OCI-LY7 (cell line): Measurements from ENCODE around the gene STARD9. TPM values are rescaled to one million over a fixed set of nuclear protein-coding genes. Genes with fewer than 3 reads are reported as not detected.

Experiments used
- BruUV-seq: library from RNA; stranded (reverse); fragments of 400-500 nt; replicated peaks from 2 replicates; lab custom pipeline; 2021; lab: Mats Ljungman, UMichigan
- CTCF ChIA-PET: fragments of 300-600 bp; sonication (Branson Sonifier 250); formaldehyde crosslinking; loops from one replicate; lab custom pipeline; 2022; ENCODE audit warnings: antibody characterized with exemption; ENCODE audit not compliant: unreplicated experiment; lab: Charles Lee
- POLR2A ChIA-PET: fragments of 300-600 bp; sonication (Branson Sonifier 250); formaldehyde crosslinking; loops from one replicate; lab custom pipeline; 2022; ENCODE audit warnings: antibody characterized with exemption; lab: Charles Lee
- DNase-seq: peaks from one replicate; pipeline ENCODE4 v3.0.0-alpha.2; 2015; ENCODE audit warnings: low spot score
- H2AFZ ChIP-seq: fragments of 200-600 bp; sonication (generic), shearing (Covaris generic); 2 replicates; pipeline ENCODE4 v1.6.1; 2014; ENCODE audit warnings: mild to moderate bottlenecking, antibody characterized with exemption, low read length, moderate library complexity
- H3K27ac ChIP-seq: fragments of 200-600 bp; sonication (generic); 2 replicates; pipeline ENCODE4 v1.5.1; 2014; ENCODE audit warnings: mixed run types, low read depth, mild to moderate bottlenecking, moderate library complexity, low read length, inconsistent platforms; ENCODE audit not compliant: poor library complexity, severe bottlenecking
- H3K36me3 ChIP-seq: fragments of 200-600 bp; sonication (generic); 2 replicates; pipeline ENCODE4 v1.6.1; 2014; ENCODE audit warnings: mild to moderate bottlenecking, antibody characterized with exemption, low read length, moderate library complexity, mixed read lengths; ENCODE audit not compliant: insufficient read depth
- H3K4me1 ChIP-seq: fragments of 200-600 bp; sonication (generic); 2 replicates; pipeline ENCODE4 v1.5.1; 2014; ENCODE audit warnings: mild to moderate bottlenecking, low read length; ENCODE audit not compliant: insufficient read depth, poor library complexity, severe bottlenecking
- H3K4me2 ChIP-seq: fragments of 200-600 bp; sonication (generic); 2 replicates; pipeline ENCODE4 v1.6.1; 2014; ENCODE audit warnings: mild to moderate bottlenecking, low read length
- H3K4me3 ChIP-seq: fragments of 200-600 bp; sonication (generic); 2 replicates; pipeline ENCODE4 v1.5.1; 2014; ENCODE audit warnings: mild to moderate bottlenecking, low read depth, low read length; ENCODE audit not compliant: poor library complexity, severe bottlenecking
- H3K79me2 ChIP-seq: fragments of 200-600 bp; sonication (generic); 2 replicates; pipeline ENCODE4 v1.6.1; 2016; ENCODE audit warnings: low read depth, mild to moderate bottlenecking, low read length, moderate library complexity, mixed read lengths; ENCODE audit not compliant: insufficient read depth
- H3K9me2 ChIP-seq: fragments of 200-600 bp; sonication (generic); 2 replicates; pipeline ENCODE4 v1.6.1; 2016; ENCODE audit warnings: mild to moderate bottlenecking, low read length, mixed read lengths; ENCODE audit not compliant: insufficient read depth
- H3K9me3 ChIP-seq: fragments of 200-600 bp; sonication (generic); 2 replicates; pipeline ENCODE4 v1.6.1; 2014; ENCODE audit warnings: mild to moderate bottlenecking, mixed run types, low read length, mixed read lengths
- H4K20me1 ChIP-seq: fragments of 200-600 bp; sonication (generic); 2 replicates; pipeline ENCODE4 v1.6.1; 2014; ENCODE audit warnings: mild to moderate bottlenecking, antibody characterized with exemption, low read length, moderate library complexity, mixed read lengths; ENCODE audit not compliant: insufficient read depth
- EZH2phosphoT487 ChIP-seq: fragments of 200-600 bp; sonication (generic); IDR thresholded peaks from 2 replicates; pipeline ENCODE4 v1.6.1; 2018; ENCODE audit warnings: low read depth, borderline replicate concordance, mild to moderate bottlenecking, mixed run types, antibody characterized with exemption, low read length, moderate library complexity, mixed read lengths
- intact Hi-C: fragments of 100-400 bp; cut with micrococcal nuclease; formaldehyde crosslinking; loops from one replicate; pipeline ENCODE4 v1.10.0; 2022; ENCODE audit not compliant: unreplicated experiment
- total RNA-seq, 2 experiments: library from RNA; depleted of rRNA in 1 of 2; stranded (reverse); fragments of >200 nt in 1 of 2; shearing (Covaris generic) in 1 of 2; gene quantifications; 2 replicates each; pipeline ENCODE4 v1.2.3, GENCODE V29; 2014 to 2022
- TF ChIP-seq, protein P1 (sequence below): fragments of 200-600 bp; sonication (generic); conservative IDR thresholded peaks from 2 replicates; pipeline ENCODE4 v1.5.1; 2014; ENCODE audit warnings: mild to moderate bottlenecking, antibody characterized with exemption, low read length, moderate library complexity, mixed read lengths

The STARD9 gene
- total RNA-seq, 2 experiments from 2014 or later: 8.9 to 15.3 TPM

DNA sequence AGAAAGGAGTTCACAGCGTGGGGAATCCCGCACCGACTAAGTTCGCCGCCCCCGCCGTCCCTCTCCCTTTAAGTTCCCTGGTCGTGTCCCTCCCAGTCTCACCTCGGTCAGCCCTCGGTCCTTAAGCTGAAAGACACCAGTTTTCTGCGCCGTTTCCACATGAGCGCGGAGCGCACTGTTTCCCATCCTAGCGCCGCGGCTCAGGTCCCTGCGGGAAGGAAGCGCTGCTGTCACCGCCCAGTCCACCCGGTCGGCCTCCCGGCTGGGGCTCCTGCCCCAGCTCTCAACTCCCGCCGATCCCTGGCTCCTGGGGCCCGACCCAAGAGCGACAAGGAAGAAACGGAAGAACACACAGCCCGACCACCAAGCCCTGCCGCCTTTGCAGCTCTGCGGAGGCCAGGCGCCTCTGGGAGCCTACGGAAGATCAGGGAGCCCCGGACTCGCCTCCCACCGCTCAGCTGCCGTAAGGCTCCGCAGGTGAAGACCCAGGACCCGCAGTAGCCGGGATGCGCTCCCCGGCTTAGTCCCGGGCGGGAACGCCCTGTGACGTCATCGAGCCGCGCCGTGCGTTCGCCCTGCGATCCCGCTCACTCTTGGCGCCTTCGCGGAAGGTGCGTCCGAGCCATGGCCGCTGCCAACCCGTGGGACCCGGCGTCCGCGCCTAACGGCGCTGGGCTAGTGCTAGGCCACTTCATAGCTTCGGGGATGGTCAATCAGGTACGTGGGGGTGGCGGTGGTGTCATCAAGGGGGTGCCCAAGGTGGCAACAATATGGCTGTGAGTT, 27.0 kb upstream of the STARD9 start, which contains the start of the genes HAUS2 and LRRC57:
HAUS2 (plus strand) TSS at position 590 of the 783 bp plus-strand sequence; CDS start at position 625, 35 bp downstream.
LRRC57 (minus strand) TSS at position 545 of the 783 bp plus-strand sequence; CDS start at position 186, 359 bp downstream.
- Histone ChIP-seq H2AFZ (peak within 1 kb of the TSS; percentile 89), H3K9me3 (no peaks in the 10 kb centered on the region), H3K79me2 (peaks cover 60% of the 10 kb centered on the region), H3K4me3 (peak within 1 kb of the TSS; percentile 98), H3K9me2 (no peaks in the 10 kb centered on the region), H3K4me2 (peak within 1 kb of the TSS; percentile 83), H3K36me3 (peaks cover 59% of the 10 kb centered on the region), H3K27ac (peak within 1 kb of the TSS; percentile 71), H4K20me1 (0 out of 2 replicates have a peak, but pooled peaks cover 10% of the 10 kb centered on the region), H3K4me1 (peaks cover 45% of the 10 kb centered on the region)
- BruUV-seq: no TSS peak
- ChIA-PET POLR2A (interaction anchor here (0.6 to 3.4 kb wide), 10 partner anchors 10 to 1777 kb away, joined by 3 to 15 read pairs (median 3); partner anchors contain the start of genes STARD9 and ZNF106), CTCF (interaction anchor here (0.6 kb wide), 2 partner anchors 58 to 85 kb away, joined by 3 to 7 read pairs; partner anchors contain the start of gene ZNF106)
- no peak for TF ChIP-seq EZH2phosphoT487
- TF ChIP-seq, protein P1, sequence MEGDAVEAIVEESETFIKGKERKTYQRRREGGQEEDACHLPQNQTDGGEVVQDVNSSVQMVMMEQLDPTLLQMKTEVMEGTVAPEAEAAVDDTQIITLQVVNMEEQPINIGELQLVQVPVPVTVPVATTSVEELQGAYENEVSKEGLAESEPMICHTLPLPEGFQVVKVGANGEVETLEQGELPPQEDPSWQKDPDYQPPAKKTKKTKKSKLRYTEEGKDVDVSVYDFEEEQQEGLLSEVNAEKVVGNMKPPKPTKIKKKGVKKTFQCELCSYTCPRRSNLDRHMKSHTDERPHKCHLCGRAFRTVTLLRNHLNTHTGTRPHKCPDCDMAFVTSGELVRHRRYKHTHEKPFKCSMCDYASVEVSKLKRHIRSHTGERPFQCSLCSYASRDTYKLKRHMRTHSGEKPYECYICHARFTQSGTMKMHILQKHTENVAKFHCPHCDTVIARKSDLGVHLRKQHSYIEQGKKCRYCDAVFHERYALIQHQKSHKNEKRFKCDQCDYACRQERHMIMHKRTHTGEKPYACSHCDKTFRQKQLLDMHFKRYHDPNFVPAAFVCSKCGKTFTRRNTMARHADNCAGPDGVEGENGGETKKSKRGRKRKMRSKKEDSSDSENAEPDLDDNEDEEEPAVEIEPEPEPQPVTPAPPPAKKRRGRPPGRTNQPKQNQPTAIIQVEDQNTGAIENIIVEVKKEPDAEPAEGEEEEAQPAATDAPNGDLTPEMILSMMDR: no peak
- intact Hi-C loops: loop anchor here (2.0 to 10.0 kb wide), 2 partner anchors 58 to 106 kb away; partner anchors contain the start of gene ZNF106
- DNase-seq: peak; percentile 90

DNA sequence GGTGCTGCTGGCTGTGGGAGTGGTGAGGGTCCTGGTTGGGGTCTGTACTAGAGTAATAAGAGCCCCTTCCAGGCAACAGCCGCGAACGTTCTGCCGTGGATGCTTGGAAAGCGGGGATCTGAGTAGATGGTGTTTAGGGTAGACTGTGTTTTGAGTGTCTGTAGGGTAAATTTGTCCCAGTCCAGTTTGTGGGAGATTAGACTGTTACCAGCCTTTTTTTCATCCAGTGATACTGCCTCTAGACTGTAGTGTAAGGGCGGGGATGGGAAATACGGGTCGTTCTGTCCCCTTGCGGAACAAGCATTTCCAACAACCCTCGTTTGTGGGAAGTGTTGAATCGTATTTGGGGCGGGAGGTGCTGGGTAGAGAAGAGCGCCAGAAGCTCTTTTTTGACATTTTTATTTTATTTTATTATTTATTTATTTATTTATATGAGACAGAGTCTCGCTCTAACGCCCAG, 26.3 kb upstream of the STARD9 start:
- Histone ChIP-seq H2AFZ (peak overlapping the region; percentile 89), H3K79me2 (peaks cover 67% of the 10 kb centered on the region), H4K20me1 (0 out of 2 replicates have a peak, but pooled peaks cover 10% of the 10 kb centered on the region), H3K27ac (peak overlapping the region; percentile 71), H3K36me3 (peaks cover 59% of the 10 kb centered on the region), H3K4me3 (peak overlapping the region; percentile 98), H3K4me2 (peak overlapping the region; percentile 83), H3K9me2 (no peaks in the 10 kb centered on the region), H3K9me3 (no peaks in the 10 kb centered on the region), H3K4me1 (peaks cover 46% of the 10 kb centered on the region)
- BruUV-seq: no TSS peak
- intact Hi-C loops: loop anchor here (2.0 to 10.0 kb wide), 2 partner anchors 58 to 106 kb away; partner anchors contain the start of gene ZNF106
- peak; percentile 76 for DNase-seq
- TF ChIP-seq EZH2phosphoT487: no peak
- TF ChIP-seq, protein P1: 0 out of 2 replicates have a peak, but pooled peaks have one; percentile 10
- CTCF ChIA-PET: interaction anchor here (0.6 kb wide), 1 partner anchor 85 kb away, joined by 7 read pairs; no protein-coding TSS in a partner anchor
- POLR2A ChIA-PET: interaction anchor here (0.6 to 3.4 kb wide), 9 partner anchors 11 to 139 kb away, joined by 3 to 15 read pairs (median 4); partner anchors contain the start of gene ZNF106
